K562 (cell line): ENCODE data around the gene CDKN1C. TPM values are rescaled to one million over a fixed set of nuclear protein-coding genes. Genes with fewer than 3 reads are reported as not detected.

ENCODE experiments used
- ATF1 ChIP-seq, 2 experiments: fragments of 450-650 bp in 1 of 2; IDR thresholded peaks; 2 replicates each; pipeline ENCODE4 v1.6.1; 2016; ENCODE audit warnings: missing compliant biosample characterization in 1 of 2, missing genetic modification characterization in 1 of 2
- CBX5 ChIP-seq: IDR thresholded peaks from 2 replicates; pipeline ENCODE4 v1.6.1; 2014; ENCODE audit warnings: low read depth, borderline replicate concordance
- ETS2 ChIP-seq: IDR thresholded peaks from 2 replicates; pipeline ENCODE4 v1.6.1; 2016; ENCODE audit warnings: borderline replicate concordance, missing genetic modification characterization, mild to moderate bottlenecking, moderate library complexity, missing compliant biosample characterization; ENCODE audit not compliant: poor library complexity, severe bottlenecking
- FOXK1 ChIP-seq: sonication (generic); formaldehyde crosslinking; IDR thresholded peaks from 2 replicates; pipeline ENCODE4 v1.8.0; 2022; ENCODE audit warnings: missing genetic modification reagents, mild to moderate bottlenecking, borderline replicate concordance
- HDAC8 ChIP-seq: fragments of 450-650 bp; IDR thresholded peaks from 2 replicates; pipeline ENCODE4 v1.6.1; 2016; ENCODE audit warnings: mild to moderate bottlenecking, missing genetic modification characterization, moderate library complexity, missing compliant biosample characterization
- IRF2 ChIP-seq: sonication (generic); formaldehyde crosslinking; IDR thresholded peaks from 2 replicates; pipeline ENCODE4 v1.8.1; 2022; ENCODE audit warnings: mild to moderate bottlenecking, missing genetic modification reagents
- MCM5 ChIP-seq: fragments of 450-650 bp; IDR thresholded peaks from 2 replicates; pipeline ENCODE4 v1.6.1; 2016; ENCODE audit warnings: low read depth
- MTA1 ChIP-seq: fragments of 450-650 bp; IDR thresholded peaks from 2 replicates; pipeline ENCODE4 v1.6.1; 2017; ENCODE audit warnings: borderline replicate concordance
- PHF8 ChIP-seq: fragments of 200-600 bp; sonication (generic); IDR thresholded peaks from 2 replicates; pipeline ENCODE4 v1.6.1; 2012; ENCODE audit warnings: mixed run types, mild to moderate bottlenecking, inconsistent platforms, low read length, moderate library complexity, borderline replicate concordance
- POLR2A ChIP-seq: fragments of 450-650 bp; conservative IDR thresholded peaks from 2 replicates; pipeline ENCODE4 v1.6.1; 2016
- POLR2AphosphoS5 ChIP-seq: IDR thresholded peaks from 2 replicates; pipeline ENCODE4 v1.6.1; 2011; ENCODE audit warnings: mild to moderate bottlenecking, low read depth, low read length, moderate library complexity; ENCODE audit not compliant: control insufficient read depth, insufficient read depth
- POLR2B ChIP-seq: fragments of 450-650 bp; IDR thresholded peaks from 2 replicates; pipeline ENCODE4 v1.6.1; 2018; ENCODE audit warnings: low read depth; ENCODE audit not compliant: partially characterized antibody
- PRMT5 ChIP-seq: sonication (generic); formaldehyde crosslinking; IDR thresholded peaks from 2 replicates; pipeline ENCODE4 v1.5.0; 2020; ENCODE audit warnings: missing genetic modification reagents
- PTTG1 ChIP-seq: fragments of 450-650 bp; IDR thresholded peaks from 2 replicates; pipeline ENCODE4 v1.6.1; 2016; ENCODE audit warnings: low read depth, mild to moderate bottlenecking, missing genetic modification characterization, missing compliant biosample characterization
- RUNX1 ChIP-seq: sonication (generic); IDR thresholded peaks from 2 replicates; pipeline ENCODE4 v1.6.1; 2016; ENCODE audit warnings: antibody characterized with exemption, low read depth
- SUPT5H ChIP-seq: fragments of 450-650 bp; IDR thresholded peaks from 2 replicates; pipeline ENCODE4 v1.6.1; 2016
- ZNF232 ChIP-seq: sonication (generic); formaldehyde crosslinking; IDR thresholded peaks from 2 replicates; pipeline ENCODE4 v1.8.0; 2022; ENCODE audit warnings: mild to moderate bottlenecking, missing genetic modification reagents
- ZNF717 ChIP-seq: fragments of 250-450 bp; sonication (Bioruptor Pico); IDR thresholded peaks from 2 replicates; pipeline ENCODE4 v1.5.0; 2021
- polyA plus RNA-seq, 8 experiments: library from polyadenylated mRNA; depleted of rRNA in 4 of 8; stranded (reverse) in 5 of 8; unstranded in 3 of 8; fragments of >200 nt; fragmentation: Nextera tagmentation in 2 of 8; fragmentation: Illumina TruSeq in 1 of 8; extraction: Ambion mirVana in 2 of 8; extraction: Trizol in 1 of 8; gene quantifications; 2 replicates each; pipeline versions ENCODE4 v1.2.1 to v1.2.3, GENCODE V29; 2011 to 2014; ENCODE audit warnings: inconsistent platforms in 1 of 8, missing spikeins in 1 of 8
- total RNA-seq, 7 experiments: library from RNA; depleted of rRNA in 6 of 7; stranded (reverse); fragments of >200 nt in 6 of 7; fragmentation: Illumina TruSeq in 2 of 7; extraction: Trizol in 2 of 7; gene quantifications; 2 replicates each; pipeline versions ENCODE4 v1.2.1 to v1.2.3, GENCODE V29; 2011 to 2021; ENCODE audit warnings: low replicate concordance in 1 of 7
- TF ChIP-seq, protein P1 (sequence below): sonication (generic); formaldehyde crosslinking; IDR thresholded peaks from 2 replicates; pipeline ENCODE4 v1.8.0; 2023; ENCODE audit warnings: mild to moderate bottlenecking, missing genetic modification reagents
- TF ChIP-seq, protein P2 (sequence below): sonication (generic); formaldehyde crosslinking; IDR thresholded peaks from 2 replicates; pipeline ENCODE4 v1.9.0; 2022; ENCODE audit warnings: mild to moderate bottlenecking, missing genetic modification reagents
- TF ChIP-seq, protein P3 (sequence below): sonication (generic); formaldehyde crosslinking; IDR thresholded peaks from 2 replicates; pipeline ENCODE4 v1.8.1; 2023; ENCODE audit warnings: mild to moderate bottlenecking, missing genetic modification reagents
- TF ChIP-seq, protein P4 (sequence below), 3 experiments: IDR thresholded peaks in 2 of 3; conservative IDR thresholded peaks in 1 of 3; 2 replicates each; pipeline ENCODE4 v1.5.1; 2011 to 2012; ENCODE audit warnings: low read length in 3 of 3, mild to moderate bottlenecking in 3 of 3, control low read depth in 2 of 3, improper control_type of control experiment in 1 of 3, inconsistent platforms in 1 of 3, low read depth in 1 of 3, mixed read lengths in 1 of 3, moderate library complexity in 1 of 3; ENCODE audit not compliant: insufficient read depth in 2 of 3

The CDKN1C gene
- total and polyA plus RNA-seq, 9 of the 15 experiments (the other 6 are each of a cell fraction or from before 2014, with no cell fraction given) = 2.8 to 21.1 (median 9.3) TPM

DNA sequence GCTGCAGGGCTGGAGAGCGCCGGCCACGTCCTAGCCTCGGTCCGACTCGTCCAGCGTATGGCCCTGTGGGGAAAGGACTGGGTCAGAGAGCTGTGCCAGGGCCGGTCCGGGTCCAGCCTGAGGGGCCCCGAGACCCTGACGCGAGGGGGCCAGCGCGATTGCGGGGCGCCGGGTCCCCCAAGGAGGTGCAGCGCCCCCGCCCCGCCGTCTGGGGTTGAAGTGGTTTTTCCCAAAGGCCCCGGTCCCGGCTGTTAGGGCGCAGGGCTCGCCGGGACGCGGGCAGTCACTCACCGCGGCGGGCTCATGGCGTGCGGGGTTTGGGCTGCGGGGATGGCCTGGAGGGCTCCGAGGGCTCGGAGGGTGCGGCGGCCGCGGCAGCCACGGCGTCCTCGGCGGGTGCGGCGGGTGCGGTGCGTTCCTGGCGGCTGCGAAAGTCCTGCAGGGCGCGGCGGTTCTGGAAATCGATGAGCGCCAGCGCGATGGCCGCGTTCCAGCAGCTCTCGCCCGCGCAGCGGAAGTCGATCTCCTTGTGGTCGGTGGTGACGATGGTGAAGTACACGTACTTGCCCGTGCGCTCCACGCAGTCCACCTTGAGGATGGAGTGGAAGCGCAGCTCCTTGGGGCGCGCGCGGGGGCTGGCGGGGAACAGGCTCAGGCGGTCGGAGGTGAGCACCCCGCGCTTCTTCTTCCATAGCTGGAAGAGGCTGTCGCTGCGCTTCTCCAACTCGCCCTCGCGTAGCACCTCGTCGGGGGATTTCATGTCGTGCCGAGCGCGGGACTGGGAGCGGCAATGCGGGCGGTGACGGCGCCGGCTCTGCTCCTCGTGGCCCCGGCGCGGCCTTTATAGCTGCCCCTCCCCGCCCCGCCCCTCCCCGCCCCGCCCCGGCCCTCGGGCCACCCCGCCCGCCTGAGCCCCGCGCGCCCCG is 43.3 kb upstream of the CDKN1C start, which contains the start of gene PHLDA2 (continued):
- TF ChIP-seq SUPT5H = peak; percentile 93
- no peak for TF ChIP-seq RUNX1
- peak; percentile 95 for TF ChIP-seq POLR2A
- TF ChIP-seq POLR2B = peak; percentile 87
- TF ChIP-seq, protein P1, sequence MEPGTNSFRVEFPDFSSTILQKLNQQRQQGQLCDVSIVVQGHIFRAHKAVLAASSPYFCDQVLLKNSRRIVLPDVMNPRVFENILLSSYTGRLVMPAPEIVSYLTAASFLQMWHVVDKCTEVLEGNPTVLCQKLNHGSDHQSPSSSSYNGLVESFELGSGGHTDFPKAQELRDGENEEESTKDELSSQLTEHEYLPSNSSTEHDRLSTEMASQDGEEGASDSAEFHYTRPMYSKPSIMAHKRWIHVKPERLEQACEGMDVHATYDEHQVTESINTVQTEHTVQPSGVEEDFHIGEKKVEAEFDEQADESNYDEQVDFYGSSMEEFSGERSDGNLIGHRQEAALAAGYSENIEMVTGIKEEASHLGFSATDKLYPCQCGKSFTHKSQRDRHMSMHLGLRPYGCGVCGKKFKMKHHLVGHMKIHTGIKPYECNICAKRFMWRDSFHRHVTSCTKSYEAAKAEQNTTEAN = no peak
- TF ChIP-seq HDAC8 (tag) = no peak
- TF ChIP-seq, protein P2, sequence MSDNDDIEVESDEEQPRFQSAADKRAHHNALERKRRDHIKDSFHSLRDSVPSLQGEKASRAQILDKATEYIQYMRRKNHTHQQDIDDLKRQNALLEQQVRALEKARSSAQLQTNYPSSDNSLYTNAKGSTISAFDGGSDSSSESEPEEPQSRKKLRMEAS (CRISPR knock-in tag) = peak; percentile 87
- TF ChIP-seq ZNF717 = no peak
- TF ChIP-seq ETS2 (tag) = no peak
- peak; percentile 87 for TF ChIP-seq POLR2AphosphoS5
- TF ChIP-seq CBX5 = no peak
- peak; percentile 82; the same call in 1 of the 2 replicates for TF ChIP-seq FOXK1 (CRISPR knock-in tag)
- peak; percentile 73; the same call in 1 of the 2 replicates for TF ChIP-seq PHF8
- TF ChIP-seq PTTG1 (tag) = no peak
- TF ChIP-seq MTA1 = no peak
- no peak for TF ChIP-seq IRF2 (CRISPR knock-in tag)
- no peak for TF ChIP-seq MCM5
- TF ChIP-seq ATF1 (CRISPR knock-in tag; IDR thresholded peaks at IDR 0.05) = no peak
- peak; percentile 48 for TF ChIP-seq ATF1 (tag; IDR thresholded peaks at IDR 0.05)
- TF ChIP-seq, protein P3, sequence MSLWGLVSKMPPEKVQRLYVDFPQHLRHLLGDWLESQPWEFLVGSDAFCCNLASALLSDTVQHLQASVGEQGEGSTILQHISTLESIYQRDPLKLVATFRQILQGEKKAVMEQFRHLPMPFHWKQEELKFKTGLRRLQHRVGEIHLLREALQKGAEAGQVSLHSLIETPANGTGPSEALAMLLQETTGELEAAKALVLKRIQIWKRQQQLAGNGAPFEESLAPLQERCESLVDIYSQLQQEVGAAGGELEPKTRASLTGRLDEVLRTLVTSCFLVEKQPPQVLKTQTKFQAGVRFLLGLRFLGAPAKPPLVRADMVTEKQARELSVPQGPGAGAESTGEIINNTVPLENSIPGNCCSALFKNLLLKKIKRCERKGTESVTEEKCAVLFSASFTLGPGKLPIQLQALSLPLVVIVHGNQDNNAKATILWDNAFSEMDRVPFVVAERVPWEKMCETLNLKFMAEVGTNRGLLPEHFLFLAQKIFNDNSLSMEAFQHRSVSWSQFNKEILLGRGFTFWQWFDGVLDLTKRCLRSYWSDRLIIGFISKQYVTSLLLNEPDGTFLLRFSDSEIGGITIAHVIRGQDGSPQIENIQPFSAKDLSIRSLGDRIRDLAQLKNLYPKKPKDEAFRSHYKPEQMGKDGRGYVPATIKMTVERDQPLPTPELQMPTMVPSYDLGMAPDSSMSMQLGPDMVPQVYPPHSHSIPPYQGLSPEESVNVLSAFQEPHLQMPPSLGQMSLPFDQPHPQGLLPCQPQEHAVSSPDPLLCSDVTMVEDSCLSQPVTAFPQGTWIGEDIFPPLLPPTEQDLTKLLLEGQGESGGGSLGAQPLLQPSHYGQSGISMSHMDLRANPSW = peak; percentile 59; the same call in 1 of the 2 replicates
- no peak for TF ChIP-seq PRMT5 (CRISPR knock-in tag)
- TF ChIP-seq ZNF232 (CRISPR knock-in tag) = peak; percentile 30; the same call in 1 of the 2 replicates
- TF ChIP-seq, protein P4, sequence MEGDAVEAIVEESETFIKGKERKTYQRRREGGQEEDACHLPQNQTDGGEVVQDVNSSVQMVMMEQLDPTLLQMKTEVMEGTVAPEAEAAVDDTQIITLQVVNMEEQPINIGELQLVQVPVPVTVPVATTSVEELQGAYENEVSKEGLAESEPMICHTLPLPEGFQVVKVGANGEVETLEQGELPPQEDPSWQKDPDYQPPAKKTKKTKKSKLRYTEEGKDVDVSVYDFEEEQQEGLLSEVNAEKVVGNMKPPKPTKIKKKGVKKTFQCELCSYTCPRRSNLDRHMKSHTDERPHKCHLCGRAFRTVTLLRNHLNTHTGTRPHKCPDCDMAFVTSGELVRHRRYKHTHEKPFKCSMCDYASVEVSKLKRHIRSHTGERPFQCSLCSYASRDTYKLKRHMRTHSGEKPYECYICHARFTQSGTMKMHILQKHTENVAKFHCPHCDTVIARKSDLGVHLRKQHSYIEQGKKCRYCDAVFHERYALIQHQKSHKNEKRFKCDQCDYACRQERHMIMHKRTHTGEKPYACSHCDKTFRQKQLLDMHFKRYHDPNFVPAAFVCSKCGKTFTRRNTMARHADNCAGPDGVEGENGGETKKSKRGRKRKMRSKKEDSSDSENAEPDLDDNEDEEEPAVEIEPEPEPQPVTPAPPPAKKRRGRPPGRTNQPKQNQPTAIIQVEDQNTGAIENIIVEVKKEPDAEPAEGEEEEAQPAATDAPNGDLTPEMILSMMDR (IDR thresholded peaks at IDR 0.05 in 2 of 3, conservative IDR thresholded peaks at IDR 0.05 in 1 of 3; ENCODE audit: insufficient read depth in 2 of 3, low read depth in 1 of 3, low read length in 3 of 3) = no peak
